Renal cortex interstitium (tissue), 3 donors: ENCODE results near the gene OTUD4. TPM values are rescaled to one million over a fixed set of nuclear protein-coding genes. Genes with fewer than 3 reads are reported as not detected.

Experiments used
- polyA plus RNA-seq, 3 donors: library from polyadenylated mRNA; unstranded; fragments of 120-200 nt; gene quantifications; one replicate each; pipeline ENCODE4 v1.2.1, GENCODE V29; 2013; ENCODE audit not compliant: insufficient read length in 3 of 3

OTUD4 gene
- polyA plus RNA-seq, 3 donors = 34.4 to 45.8 (median 42.0) TPM

Other genes starting within 250 kb of the OTUD4 start
- 10 to 100 TPM; 23.1 to 34.4 (median 26.8) TPM for gene ANAPC10, start 82.4 kb downstream of the OTUD4 start, polyA plus RNA-seq
- gene ABCE1, start 82.3 kb downstream of the OTUD4 start, polyA plus RNA-seq = 10 to 100 TPM; 69.2 to 86.0 (median 73.0) TPM